ENCODE data around the gene PLXNA2. TPM values are rescaled to one million over a fixed set of nuclear protein-coding genes. Genes with fewer than 3 reads are reported as not detected.

The PLXNA2 gene
- total and polyA plus RNA-seq, 2 of the 8 experiments (the other 6 are each of a cell fraction or from before 2014, with no cell fraction given): 0.33 to 1.5 TPM

GRCh38 chr1:208151728-208152598, 92.2 kb downstream of the PLXNA2 start:
- no peak overlapping the region for H3K4ac ChIP-seq (replicated peaks; ENCODE audit: insufficient read length, low read depth, low read length)
- DNase-seq (ENCODE audit: low read depth in 1 of 2, low spot score in 2 of 2): no peak

More at GRCh38 chr1:208151728-208152598, 92.2 kb downstream of the PLXNA2 start:
- Histone ChIP-seq H3K27ac (ENCODE audit: low read depth, low read length) (no peak overlapping the region), H3K14ac (ENCODE audit: insufficient read length) (no peak overlapping the region), H2BK15ac (ENCODE audit: low read length) (no peak overlapping the region), H3K23ac (ENCODE audit: insufficient read length) (no peak overlapping the region), H3K23me2 (ENCODE audit: low read depth, low read length) (peaks cover 8% of the 10 kb centered on the region; the same call in 1 of the 2 replicates), H2BK5ac (ENCODE audit: low read depth, low read length) (no peak overlapping the region), H4K20me1 (replicated peaks in 1 of 2; ENCODE audit: control insufficient read depth in 1 of 2, insufficient read depth in 2 of 2, low read length in 2 of 2) (peaks cover 0 to 6% of the 10 kb centered on the region in 2 experiments), H2BK20ac (ENCODE audit: low read length) (no peak overlapping the region), H4K8ac (ENCODE audit: extremely low read depth, insufficient read depth, low read length) (no peak overlapping the region), H4K5ac (ENCODE audit: insufficient read length, low read depth, low read length) (no peak overlapping the region), H3K9ac (replicated peaks in 1 of 4; ENCODE audit: extremely low read depth in 1 of 4, low read depth in 3 of 4, low read length in 3 of 4) (no peak overlapping the region), H3K36me3 (ENCODE audit: control insufficient read depth in 2 of 4, insufficient read depth in 4 of 4, low read length in 3 of 4) (no peaks in the 10 kb centered on the region), H3K79me2 (ENCODE audit: control insufficient read depth in 1 of 2, insufficient read depth in 2 of 2, low read length in 2 of 2) (no peaks in the 10 kb centered on the region), H2AFZ (ENCODE audit: low read length) (no peak overlapping the region), H4K91ac (replicated peaks; ENCODE audit: insufficient read length, low read length) (no peak overlapping the region), H3K79me1 (ENCODE audit: low read depth, low read length) (no peaks in the 10 kb centered on the region), H3K56ac (replicated peaks; ENCODE audit: insufficient read length, low read depth, low read length) (no peak overlapping the region), H3K4me3 (ENCODE audit: extremely low read depth in 1 of 4, insufficient read depth in 2 of 4, low read depth in 3 of 4, low read length in 4 of 4) (no peak overlapping the region), H3K18ac (ENCODE audit: extremely low read depth, low read length) (no peak overlapping the region), H3K4me2 (ENCODE audit: insufficient read depth in 1 of 2, low read depth in 2 of 2, low read length in 2 of 2) (no peak overlapping the region), H3K27me3 (replicated peaks in 1 of 4; ENCODE audit: control insufficient read depth in 3 of 4, extremely low read depth in 1 of 4, insufficient read depth in 3 of 4, low read length in 3 of 4) (no peaks in the 10 kb centered on the region), H2BK120ac (replicated peaks; ENCODE audit: low read depth, low read length) (no peak overlapping the region), H2AK5ac (ENCODE audit: low read depth, low read length) (no peak overlapping the region), H3K4me1 (replicated peaks in 1 of 4; ENCODE audit: control insufficient read depth in 3 of 4, insufficient read depth in 4 of 4, low read length in 3 of 4) (peaks cover 0 to 11% (median 6%) of the 10 kb centered on the region in 4 experiments; a peak in 4 of 7 replicates), H3K9me3 (ENCODE audit: insufficient read depth in 2 of 2, low read depth in 1 of 2, low read length in 1 of 2) (no peaks in the 10 kb centered on the region), H2BK12ac (ENCODE audit: low read depth, low read length) (no peak overlapping the region)
- CTCF ChIA-PET (ENCODE audit: partially characterized antibody): interaction anchor here (1.0 to 3.4 kb wide), 10 partner anchors 9 to 323 kb away, joined by 3 to 25 read pairs (median 4); no protein-coding TSS in a partner anchor
- POLR2A ChIA-PET (ENCODE audit: partially characterized antibody): no interaction called here
- TF ChIP-seq CBX8 (IDR thresholded peaks at IDR 0.05; ENCODE audit: borderline replicate concordance, low read depth, low read length): no peak
- no peak for FAIRE-seq
- 78% methylated on average over 9 of the region's 9 CpGs; no CpG with 5 or more reads in 1 of the 2 experiments for WGBS, 2 experiments (ENCODE audit: extremely low coverage in 1 of 2, insufficient coverage in 1 of 2, insufficient read length in 1 of 2, insufficient replicate concordance in 2 of 2, low coverage in 1 of 2, low lambda C conversion rate in 2 of 2, missing lambda C conversion rate in 1 of 2)
